GM19043 (cell line): Measurements from ENCODE around the gene PIPOX.

Experiments used
- ATAC-seq: cut with Tn5 transposase; IDR thresholded peaks from one replicate; pipeline ENCODE4 v1.9.1; 2021; ENCODE audit warnings: low read depth; ENCODE audit not compliant: unreplicated experiment

The PIPOX gene

GRCh38 chr17:29094101-29094708, 51.3 kb downstream of the PIPOX start:
- no peak for ATAC-seq

GRCh38 chr17:29095439-29095838, 52.5 kb downstream of the PIPOX start:
- no peak for ATAC-seq

GRCh38 chr17:29096094-29096493, 53.2 kb downstream of the PIPOX start:
- ATAC-seq, result no peak

GRCh38 chr17:29099527-29099926, 56.6 kb downstream of the PIPOX start:
- ATAC-seq, result no peak

GRCh38 chr17:29100296-29100695, 57.4 kb downstream of the PIPOX start:
- no peak for ATAC-seq

- no peak for ATAC-seq
These were observed 59.1 kb downstream of the PIPOX start for GRCh38 chr17:29102046-29102445.

GRCh38 chr17:29102741-29103181, 59.8 kb downstream of the PIPOX start:
- ATAC-seq, result no peak

- ATAC-seq, result no peak
These were observed 60.4 kb downstream of the PIPOX start for GRCh38 chr17:29103341-29103740.
